ENCODE measurements around the gene ST8SIA5.

- no peak for TF ChIP-seq CTCF (IDR thresholded peaks at IDR 0.05)
- no peak for TF ChIP-seq POLR2A (IDR thresholded peaks at IDR 0.05)
- TF ChIP-seq POLR2AphosphoS5 (IDR thresholded peaks at IDR 0.05), result no peak
These were observed 110.4 kb downstream of the ST8SIA5 start for GRCh38 chr18:46646468-46646867.
